ENCODE data around the gene GNAI2.

GNAI2 gene

GRCh38 chr3:50289130-50289529 lies 53.1 kb downstream of the GNAI2 start:
- no peak for DNase-seq (ENCODE audit: low read depth)
- no peak for TF ChIP-seq CTCF (conservative IDR thresholded peaks at IDR 0.05; ENCODE audit: low read depth, low read length)

GRCh38 chr3:50290161-50290641 lies 54.2 kb downstream of the GNAI2 start:
- TF ChIP-seq CTCF (conservative IDR thresholded peaks at IDR 0.05; ENCODE audit: low read depth, low read length) = no peak
- H3K4me3 ChIP-seq (ENCODE audit: low read length) = no peak overlapping the region
- DNase-seq (ENCODE audit: low read depth) = no peak

More at GRCh38 chr3:50289130-50289529, 53.1 kb downstream of the GNAI2 start:
- H3K4me3 ChIP-seq (ENCODE audit: low read length) = no peak overlapping the region

GRCh38 chr3:50292159-50293078 lies 56.4 kb downstream of the GNAI2 start, which contains the start of gene IFRD2:
IFRD2 (minus strand) TSS chr3:50292429; CDS start chr3:50292274, 155 bp downstream.
- TF ChIP-seq CTCF (conservative IDR thresholded peaks at IDR 0.05; ENCODE audit: low read depth, low read length) = no peak
- DNase-seq (ENCODE audit: low read depth) = peak; percentile 92

GRCh38 chr3:50293079-50293801 lies 57.2 kb downstream of the GNAI2 start:
- TF ChIP-seq CTCF (conservative IDR thresholded peaks at IDR 0.05; ENCODE audit: low read depth, low read length) = no peak
- no peak overlapping the region for H3K4me3 ChIP-seq (ENCODE audit: low read length)

More at GRCh38 chr3:50292159-50293078, 56.4 kb downstream of the GNAI2 start, which contains the start of gene IFRD2:
- peak within 1 kb of the TSS; percentile 82 for H3K4me3 ChIP-seq (ENCODE audit: low read length)

GRCh38 chr3:50294089-50294488 lies 58.1 kb downstream of the GNAI2 start:
- no peak for DNase-seq (ENCODE audit: low read depth)
- no peak overlapping the region for H3K4me3 ChIP-seq (ENCODE audit: low read length)
- TF ChIP-seq CTCF (conservative IDR thresholded peaks at IDR 0.05; ENCODE audit: low read depth, low read length) = no peak

More at GRCh38 chr3:50293079-50293801, 57.2 kb downstream of the GNAI2 start:
- no peak for DNase-seq (ENCODE audit: low read depth)

- no peak for TF ChIP-seq CTCF (conservative IDR thresholded peaks at IDR 0.05; ENCODE audit: low read depth, low read length)
- DNase-seq (ENCODE audit: low read depth) = no peak
- no peak overlapping the region for H3K4me3 ChIP-seq (ENCODE audit: low read length)
These were observed 58.7 kb downstream of the GNAI2 start for GRCh38 chr3:50294492-50295403.
